HUES6 (cell line): ENCODE measurements around the gene ZBTB16.

Experiments
- H3K27ac ChIP-seq: 2 replicates; pipeline ENCODE4 v1.7.0; 2013; ENCODE audit warnings: low read depth, mild to moderate bottlenecking, low read length, inconsistent platforms
- H3K27me3 ChIP-seq: 2 replicates; pipeline ENCODE4 v1.6.1; 2013; ENCODE audit warnings: low read length; ENCODE audit not compliant: control insufficient read depth, insufficient read depth
- H3K36me3 ChIP-seq: 2 replicates; pipeline ENCODE4 v1.6.1; 2013; ENCODE audit warnings: low read length; ENCODE audit not compliant: control insufficient read depth, insufficient read depth
- H3K4me1 ChIP-seq: 2 replicates; pipeline ENCODE4 v1.6.1; 2013; ENCODE audit warnings: low read length; ENCODE audit not compliant: control insufficient read depth, insufficient read depth
- H3K4me3 ChIP-seq: 2 replicates; pipeline ENCODE4 v1.5.1; 2013; ENCODE audit warnings: low read depth, low read length
- H3K9ac ChIP-seq: one replicate; pipeline ENCODE4 v1.6.1; 2013; ENCODE audit warnings: mild to moderate bottlenecking, low read length
- H3K9me3 ChIP-seq: 2 replicates; pipeline ENCODE4 v1.6.1; 2013; ENCODE audit warnings: low read depth, low read length; ENCODE audit not compliant: control insufficient read depth, insufficient read depth

The ZBTB16 gene

DNA sequence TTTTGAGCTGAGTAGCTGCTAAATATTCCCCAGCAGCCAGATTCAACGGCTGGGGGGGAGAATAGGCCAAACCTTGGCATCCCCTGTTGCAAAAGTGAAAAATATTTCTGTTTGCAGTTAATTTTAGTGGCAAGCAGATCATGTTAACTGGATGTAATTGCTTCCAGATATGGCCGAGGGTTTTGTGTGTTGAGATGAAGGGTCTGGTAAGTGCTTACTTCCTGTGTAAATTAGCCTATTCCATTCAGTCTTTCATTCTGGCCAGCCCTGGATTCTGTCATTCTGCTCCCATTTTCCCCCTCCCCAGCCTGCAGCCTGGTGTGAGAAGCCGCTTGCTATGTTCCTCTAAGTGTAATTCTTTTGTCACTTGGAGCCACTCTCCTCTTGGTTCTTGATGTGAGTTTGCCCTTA, 17.4 kb downstream of the ZBTB16 start:
- no peak overlapping the region for H3K9ac ChIP-seq
- no peak overlapping the region for H3K4me3 ChIP-seq
- peaks cover 68% of the 10 kb centered on the region for H3K27me3 ChIP-seq

DNA sequence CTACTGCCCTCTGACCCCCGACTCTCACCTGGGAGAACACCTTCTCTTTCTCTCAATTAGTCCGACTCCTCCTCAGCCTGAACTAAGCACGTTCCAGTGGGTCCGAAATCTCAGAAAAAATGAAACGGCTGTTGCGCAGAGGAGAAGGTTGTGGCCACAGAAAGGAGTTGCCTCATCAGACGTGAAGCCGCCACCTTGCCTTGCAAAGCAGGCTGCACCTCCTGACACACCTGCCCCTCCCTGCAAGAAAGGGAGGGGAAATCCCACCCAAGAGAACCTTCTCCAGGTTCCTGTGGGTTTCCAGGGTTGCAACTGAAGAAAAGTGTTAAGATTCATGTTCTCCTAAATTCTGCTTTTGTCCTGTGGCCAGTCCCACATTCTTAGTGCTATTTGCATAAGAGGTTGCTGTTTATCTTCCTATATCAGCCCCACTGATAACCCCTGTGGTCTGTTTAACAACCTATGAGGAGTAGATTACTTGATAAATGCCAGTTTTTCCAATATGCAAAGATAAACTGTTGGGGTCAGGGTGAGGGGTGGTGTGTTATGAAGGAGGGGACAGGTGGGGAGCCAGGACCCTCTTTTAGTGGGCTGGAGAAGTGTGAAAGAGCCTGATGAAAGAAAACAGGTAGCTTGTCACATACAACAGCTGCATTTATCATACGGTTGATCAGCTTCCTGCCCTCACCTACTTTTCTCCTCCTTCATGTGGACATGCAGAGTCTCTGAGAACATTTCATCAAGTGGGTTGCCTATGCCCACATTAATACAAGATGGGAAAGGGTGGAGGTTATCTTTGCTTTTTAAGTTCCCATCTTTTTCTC, 18.2 kb downstream of the ZBTB16 start:
- Histone ChIP-seq H3K9ac (no peak overlapping the region), H3K4me1 (peaks cover 51% of the 10 kb centered on the region), H3K36me3 (no peaks in the 10 kb centered on the region), H3K27ac (no peak overlapping the region), H3K4me3 (no peak overlapping the region), H3K27me3 (peaks cover 73% of the 10 kb centered on the region), H3K9me3 (no peaks in the 10 kb centered on the region)

More for the DNA sequence above, 17.4 kb downstream of the ZBTB16 start:
- Histone ChIP-seq H3K4me1 (peaks cover 50% of the 10 kb centered on the region), H3K9me3 (no peaks in the 10 kb centered on the region), H3K27ac (no peak overlapping the region), H3K36me3 (no peaks in the 10 kb centered on the region)

DNA sequence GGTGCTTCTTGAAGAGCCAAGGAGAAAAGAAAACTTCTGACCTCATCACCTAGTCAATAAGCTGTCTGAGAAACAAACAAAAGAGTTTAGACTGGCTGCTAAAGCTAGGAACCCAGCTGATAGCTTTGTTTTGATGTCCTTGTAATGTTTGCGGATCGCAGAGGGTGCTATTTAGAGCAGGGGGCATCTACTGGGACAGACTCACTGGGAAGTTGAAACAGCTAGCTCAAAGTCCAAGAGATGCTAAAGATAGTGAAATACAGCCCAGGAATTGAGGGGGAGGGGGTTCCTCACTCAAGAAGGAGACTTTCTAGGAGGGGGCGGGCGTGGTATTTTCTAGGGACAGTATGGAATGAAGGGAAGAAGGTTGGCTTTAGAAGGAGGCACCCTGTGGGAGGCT, 18.9 kb downstream of the ZBTB16 start:
- Histone ChIP-seq H3K4me3 (no peak overlapping the region), H3K27ac (no peak overlapping the region), H3K9ac (no peak overlapping the region), H3K36me3 (no peaks in the 10 kb centered on the region), H3K4me1 (peaks cover 53% of the 10 kb centered on the region), H3K9me3 (no peaks in the 10 kb centered on the region), H3K27me3 (peaks cover 78% of the 10 kb centered on the region)

DNA sequence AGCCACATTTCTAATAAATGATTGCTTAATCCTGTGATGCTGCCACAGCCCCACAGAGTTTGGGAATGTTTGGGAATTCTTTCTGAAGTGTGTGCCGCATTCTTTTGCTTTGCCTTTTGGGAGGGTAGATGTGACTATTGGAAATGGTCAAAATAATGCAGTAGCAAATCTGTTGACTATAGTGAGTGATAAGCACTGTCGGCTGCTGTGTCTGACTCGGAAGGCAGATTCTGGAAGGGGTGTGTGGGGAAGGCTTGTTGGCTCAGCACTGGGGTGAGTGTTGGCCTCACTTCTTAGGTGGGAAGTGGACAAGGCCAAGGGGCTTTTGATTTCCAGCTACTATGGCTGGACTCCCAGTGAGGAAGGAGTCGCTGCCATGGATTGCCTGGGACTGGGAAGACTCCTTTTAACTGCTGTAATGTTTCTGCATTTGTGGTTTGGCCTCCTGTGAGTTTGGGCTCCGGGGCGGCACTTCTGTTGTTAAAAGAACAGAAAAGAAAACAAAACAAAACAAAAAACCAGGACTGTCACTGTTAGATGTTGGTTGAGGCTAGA, 20.1 kb downstream of the ZBTB16 start:
- no peak overlapping the region for H3K4me3 ChIP-seq
- no peak overlapping the region for H3K27ac ChIP-seq
- H3K9me3 ChIP-seq, result no peaks in the 10 kb centered on the region
- no peak overlapping the region for H3K9ac ChIP-seq
- peaks cover 79% of the 10 kb centered on the region for H3K27me3 ChIP-seq
- peaks cover 41% of the 10 kb centered on the region for H3K4me1 ChIP-seq
- no peaks in the 10 kb centered on the region for H3K36me3 ChIP-seq

DNA sequence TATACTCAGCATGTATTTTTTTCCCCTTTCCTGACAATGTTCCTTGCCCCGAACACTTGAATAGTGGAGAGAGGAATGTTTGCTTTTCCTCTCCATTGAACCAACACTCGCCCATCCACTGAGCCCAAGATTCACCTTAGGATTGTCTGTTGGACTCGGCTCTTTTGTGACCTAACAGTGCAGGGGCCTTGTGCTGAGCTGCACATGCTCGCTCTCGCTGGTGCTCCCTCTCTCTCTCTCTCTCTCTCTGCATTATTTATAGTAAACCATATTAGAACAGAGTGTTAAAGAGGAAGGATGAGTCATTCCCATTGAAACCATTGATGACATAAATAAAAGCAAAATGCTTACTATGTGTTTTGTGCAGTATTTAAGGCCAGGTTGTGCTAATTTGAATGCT, 20.7 kb downstream of the ZBTB16 start:
- Histone ChIP-seq H3K9ac (no peak overlapping the region), H3K27ac (no peak overlapping the region), H3K9me3 (no peaks in the 10 kb centered on the region), H3K4me3 (no peak overlapping the region), H3K36me3 (no peaks in the 10 kb centered on the region), H3K4me1 (peaks cover 38% of the 10 kb centered on the region), H3K27me3 (peaks cover 73% of the 10 kb centered on the region)

DNA sequence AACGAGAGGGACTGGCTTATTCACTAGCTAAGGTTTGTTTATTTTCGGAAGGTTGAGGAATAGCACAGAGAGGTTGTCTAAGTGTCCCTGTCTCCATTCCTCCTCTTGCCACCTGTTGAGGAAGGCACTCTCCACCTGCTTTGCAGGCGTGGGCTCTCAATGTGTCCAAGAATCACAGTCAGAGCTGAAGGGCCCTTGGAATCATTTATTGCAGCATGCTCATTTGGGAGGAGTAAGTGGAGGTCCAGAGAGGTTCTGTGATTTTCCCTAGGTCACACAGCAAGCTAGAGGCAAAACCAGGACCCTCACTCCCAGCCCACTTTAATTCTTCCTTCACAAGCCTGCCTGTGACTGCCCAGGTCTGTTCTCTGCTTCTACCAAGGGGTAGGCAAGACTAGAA, 21.3 kb downstream of the ZBTB16 start:
- no peaks in the 10 kb centered on the region for H3K36me3 ChIP-seq
- no peak overlapping the region for H3K4me3 ChIP-seq
- H3K4me1 ChIP-seq, result peaks cover 38% of the 10 kb centered on the region
- H3K9ac ChIP-seq, result no peak overlapping the region
- no peak overlapping the region for H3K27ac ChIP-seq
- peaks cover 72% of the 10 kb centered on the region for H3K27me3 ChIP-seq
- no peaks in the 10 kb centered on the region for H3K9me3 ChIP-seq

DNA sequence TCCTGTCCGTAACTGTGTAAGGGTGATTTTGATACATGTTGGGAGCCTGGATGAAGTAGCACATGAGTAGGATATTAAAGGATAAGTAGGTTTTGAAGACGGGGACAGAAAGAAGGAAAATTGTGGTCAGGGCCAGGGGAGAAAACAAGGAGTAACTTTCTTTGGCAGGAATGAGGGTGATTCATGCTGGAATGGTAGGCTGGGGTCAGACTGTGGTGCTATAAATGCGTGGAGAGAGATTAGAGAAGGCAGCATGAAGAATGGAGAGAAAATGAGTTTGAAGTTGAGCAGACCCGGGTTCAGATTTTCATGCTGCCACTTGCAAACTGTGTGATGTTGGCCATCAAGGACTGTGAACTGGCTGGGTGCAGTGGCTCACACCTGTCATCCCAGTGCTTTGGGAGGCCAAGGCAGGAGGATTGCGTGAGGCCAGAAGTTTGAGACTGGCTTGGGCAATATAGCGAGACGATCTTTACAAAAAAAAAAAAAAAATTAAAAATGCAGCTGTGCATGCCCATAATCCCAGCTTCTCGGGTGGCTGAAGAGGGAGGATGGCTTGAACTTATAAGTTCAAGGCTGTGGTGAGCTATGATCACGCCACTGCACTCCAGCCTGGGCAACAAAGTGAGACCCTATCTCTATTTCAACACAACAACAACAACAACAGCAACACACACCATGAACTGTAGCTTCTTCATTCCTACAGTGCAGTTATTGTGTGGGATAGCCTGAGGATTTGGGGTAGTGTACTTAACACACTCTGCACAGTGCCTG, 22.3 kb downstream of the ZBTB16 start:
- Histone ChIP-seq H3K27me3 (peaks cover 64% of the 10 kb centered on the region), H3K27ac (no peak overlapping the region), H3K9me3 (no peaks in the 10 kb centered on the region), H3K4me3 (no peak overlapping the region), H3K4me1 (peaks cover 31% of the 10 kb centered on the region), H3K36me3 (no peaks in the 10 kb centered on the region), H3K9ac (no peak overlapping the region)

DNA sequence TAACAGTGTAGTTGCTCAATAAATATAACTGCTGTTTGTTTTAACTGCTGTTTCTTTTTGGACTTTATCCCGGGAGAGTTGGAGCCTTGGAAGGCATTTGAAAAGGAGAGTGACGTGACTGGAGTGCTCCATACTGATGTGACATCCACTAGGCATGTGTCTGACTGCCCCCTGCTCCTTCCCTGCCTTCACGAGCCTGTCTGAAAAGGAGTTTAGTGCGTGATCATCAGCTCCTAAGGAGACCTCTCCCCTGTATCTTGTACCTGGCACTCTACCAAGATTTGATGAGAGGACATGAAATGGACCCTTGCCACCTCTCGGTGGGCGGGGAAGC, 22.9 kb downstream of the ZBTB16 start:
- Histone ChIP-seq H3K4me3 (no peak overlapping the region), H3K9ac (no peak overlapping the region), H3K9me3 (no peaks in the 10 kb centered on the region), H3K27ac (no peak overlapping the region), H3K27me3 (peaks cover 63% of the 10 kb centered on the region), H3K4me1 (peaks cover 25% of the 10 kb centered on the region), H3K36me3 (no peaks in the 10 kb centered on the region)

DNA sequence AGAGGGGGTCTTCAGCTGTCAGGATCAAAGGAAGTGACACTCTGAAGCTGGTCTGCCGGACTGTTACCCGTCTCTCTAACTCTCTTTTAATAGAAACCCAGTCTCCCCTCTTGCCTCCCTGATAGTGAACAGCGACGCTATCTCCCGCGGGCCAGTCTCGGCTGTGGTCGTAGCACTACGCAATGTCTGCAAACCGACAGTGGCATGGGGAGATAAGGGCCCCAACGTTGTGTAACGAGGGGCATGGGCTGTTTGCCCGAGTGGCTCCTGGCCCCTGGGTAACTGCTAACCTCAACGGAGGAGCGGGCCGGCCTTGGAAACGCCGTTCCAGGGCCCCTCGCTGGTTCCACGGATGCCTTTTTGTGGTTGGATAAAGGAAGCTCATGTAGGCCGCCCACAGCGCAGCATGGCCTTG, 23.3 kb downstream of the ZBTB16 start:
- no peaks in the 10 kb centered on the region for H3K36me3 ChIP-seq
- H3K27me3 ChIP-seq, result peaks cover 61% of the 10 kb centered on the region
- H3K4me3 ChIP-seq, result no peak overlapping the region
- H3K9me3 ChIP-seq, result no peaks in the 10 kb centered on the region
- no peak overlapping the region for H3K9ac ChIP-seq
- peaks cover 21% of the 10 kb centered on the region; the same call in 1 of the 2 replicates for H3K4me1 ChIP-seq
- no peak overlapping the region for H3K27ac ChIP-seq

DNA sequence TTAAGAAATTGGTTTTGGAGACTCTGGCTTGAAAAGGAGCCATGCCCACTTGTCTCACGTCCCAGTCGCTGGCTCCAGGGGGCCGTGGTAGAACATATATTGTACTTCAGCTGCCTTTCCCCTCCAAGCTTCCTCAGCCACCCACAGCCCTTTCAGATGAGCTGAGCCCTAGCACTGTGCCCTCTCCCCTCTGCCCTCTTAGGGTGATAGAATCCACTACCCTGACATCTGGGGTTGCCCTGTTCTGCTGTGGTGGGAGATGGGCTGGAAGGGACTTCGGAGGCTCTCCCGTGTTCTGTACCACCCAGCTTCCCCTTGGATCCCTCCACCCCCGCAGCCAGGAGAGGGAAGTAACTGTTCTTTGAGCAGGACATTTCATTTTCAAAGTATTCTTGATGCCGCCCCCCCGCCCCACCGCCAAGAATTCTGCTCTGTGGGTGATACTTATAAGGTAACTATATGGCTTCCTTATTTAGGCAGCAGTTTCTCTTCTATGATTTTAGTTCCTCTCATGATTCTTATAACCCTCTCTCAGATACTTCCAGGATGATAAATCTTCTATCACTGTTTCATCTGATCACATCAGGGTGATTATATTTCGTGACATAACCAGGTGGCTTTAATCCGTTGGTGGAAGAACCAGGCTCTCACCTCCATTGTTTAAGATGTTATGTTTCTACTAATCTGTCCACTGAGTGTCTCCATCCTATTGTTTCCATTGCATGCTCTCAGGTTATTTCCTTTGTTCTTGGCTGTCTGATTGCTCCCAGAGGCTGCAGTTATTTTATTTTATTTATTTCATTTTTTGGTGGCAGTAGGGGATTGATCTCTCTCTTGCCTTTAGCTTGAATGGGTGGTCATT, 24.1 kb downstream of the ZBTB16 start:
- Histone ChIP-seq H3K9me3 (no peaks in the 10 kb centered on the region), H3K4me1 (peaks cover 14% of the 10 kb centered on the region; the same call in 1 of the 2 replicates), H3K36me3 (no peaks in the 10 kb centered on the region), H3K9ac (no peak overlapping the region), H3K27me3 (peaks cover 53% of the 10 kb centered on the region), H3K4me3 (no peak overlapping the region), H3K27ac (no peak overlapping the region)
